HS-5 (cell line): Measurements from ENCODE around the gene CYBC1.
"Not testable (repeated sequence)": the region's sequence is repeated elsewhere in the genome, so short reads cannot be mapped to it uniquely, and the experiment has no call there.

Experiments used
- DNase-seq: peaks from one replicate; pipeline ENCODE4 v3.0.0-alpha.2; 2012; ENCODE audit warnings: low read depth

CYBC1 gene

DNA sequence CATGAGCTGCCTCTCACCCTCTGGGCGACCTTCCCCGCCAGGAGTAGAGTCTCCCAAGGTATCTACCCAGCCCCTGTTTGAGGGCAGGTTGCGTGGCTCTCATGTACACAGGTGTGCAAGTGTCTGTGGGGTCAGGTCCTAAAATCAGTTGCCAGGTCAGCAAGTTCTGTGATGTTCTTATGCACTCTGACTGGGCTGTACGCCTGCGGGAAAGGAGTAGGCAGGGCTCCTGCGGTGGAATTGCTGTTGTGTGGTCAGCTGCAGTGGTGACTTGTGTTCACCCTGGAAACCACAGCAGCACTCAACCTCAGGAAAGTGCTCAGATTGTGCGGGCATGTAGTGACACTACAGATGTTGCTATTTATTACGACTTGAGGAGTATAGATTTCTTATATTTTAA is 27.4 kb upstream of the CYBC1 start:
- DNase-seq: no peak

DNA sequence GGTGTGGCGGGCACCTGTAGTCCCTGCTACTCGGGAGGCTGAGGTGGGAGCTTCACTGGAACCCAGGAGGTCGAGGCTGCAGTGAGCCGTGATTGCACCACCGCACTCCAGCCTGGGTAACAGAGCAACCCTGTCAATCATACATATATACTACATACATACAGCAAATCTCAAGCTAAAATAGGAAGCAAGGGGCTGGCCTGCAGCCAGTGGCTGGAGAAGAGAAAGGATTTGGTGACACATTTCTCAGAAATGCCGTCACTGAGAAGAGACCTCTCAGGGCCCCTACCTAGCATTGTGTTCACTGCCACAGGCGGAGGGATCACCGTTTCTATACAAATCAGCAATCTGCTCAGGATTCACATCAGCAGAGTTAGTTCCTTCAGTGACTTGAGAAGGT is 24.9 kb upstream of the CYBC1 start:
- no peak for DNase-seq

GRCh38 chr17:82474223-82475010 is 23.9 kb upstream of the CYBC1 start:
- no peak for DNase-seq

DNA sequence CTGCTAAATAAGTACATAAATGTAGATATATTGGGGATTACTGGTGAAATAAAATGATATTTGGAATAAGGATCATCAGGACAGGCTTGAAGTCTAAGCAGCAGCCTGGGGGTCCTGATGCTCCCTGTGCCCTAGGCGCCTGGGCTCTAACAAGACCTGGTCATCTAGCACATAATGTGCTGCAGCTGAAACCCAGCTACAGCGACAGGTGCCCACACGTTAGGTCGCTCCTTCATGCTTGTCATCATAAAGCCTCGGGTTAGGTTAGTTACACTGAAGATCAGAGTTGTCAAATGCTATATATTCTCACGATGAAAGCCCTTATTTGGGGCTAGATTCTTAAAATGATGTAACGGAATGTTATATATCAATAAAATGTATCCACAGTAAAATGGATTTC is 19.5 kb upstream of the CYBC1 start:
- DNase-seq: no peak

DNA sequence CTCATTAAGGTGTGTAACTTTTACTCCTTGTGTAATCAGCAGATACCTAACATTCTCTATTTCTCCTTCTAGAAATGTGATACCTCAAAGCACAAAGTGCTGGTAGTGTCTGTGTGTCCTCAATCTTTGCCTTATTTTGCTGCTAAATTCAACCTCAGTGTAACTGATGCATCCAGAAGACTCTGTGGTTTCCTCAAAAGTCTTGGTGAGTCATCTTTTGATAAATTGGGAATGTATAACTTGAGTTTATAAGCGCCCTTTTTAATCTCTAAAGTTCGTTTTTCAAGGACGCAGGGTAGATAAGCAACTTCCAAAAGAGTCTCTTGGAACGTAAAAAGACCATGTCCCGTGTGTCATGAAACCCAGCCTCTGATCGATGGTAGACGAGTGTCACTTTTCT is 18.1 kb upstream of the CYBC1 start:
- DNase-seq: no peak

DNA sequence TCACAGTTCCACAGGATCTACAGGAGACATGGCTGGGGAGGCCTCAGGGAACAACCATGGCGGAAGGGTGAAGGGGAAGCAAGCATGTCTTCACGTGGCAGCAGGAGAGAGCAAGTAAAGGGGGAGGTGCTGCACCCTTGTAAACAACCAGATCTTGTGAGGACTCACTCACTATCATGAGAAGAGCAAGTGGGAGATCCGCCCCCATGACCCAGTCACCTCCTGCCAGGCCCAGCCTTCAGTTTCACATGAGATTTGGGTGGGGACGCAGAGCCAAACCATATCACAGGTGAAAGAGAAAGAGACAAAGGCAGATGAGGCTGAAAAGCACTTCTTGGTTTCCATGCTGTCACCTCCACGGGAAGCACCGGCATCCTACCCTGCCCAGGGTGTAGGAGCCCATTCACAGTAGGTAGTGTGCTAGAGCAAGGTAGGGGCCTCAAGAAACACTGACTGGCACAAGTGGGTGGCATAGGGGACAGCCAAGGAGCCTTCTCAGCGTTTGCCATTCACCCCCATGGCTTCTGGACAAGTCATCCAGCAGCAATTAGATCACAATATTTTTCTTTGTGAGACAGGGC is 14.6 kb upstream of the CYBC1 start:
- DNase-seq: no peak

- DNase-seq: no peak
These were observed 14.0 kb upstream of the CYBC1 start for GRCh38 chr17:82464567-82464929.

DNA sequence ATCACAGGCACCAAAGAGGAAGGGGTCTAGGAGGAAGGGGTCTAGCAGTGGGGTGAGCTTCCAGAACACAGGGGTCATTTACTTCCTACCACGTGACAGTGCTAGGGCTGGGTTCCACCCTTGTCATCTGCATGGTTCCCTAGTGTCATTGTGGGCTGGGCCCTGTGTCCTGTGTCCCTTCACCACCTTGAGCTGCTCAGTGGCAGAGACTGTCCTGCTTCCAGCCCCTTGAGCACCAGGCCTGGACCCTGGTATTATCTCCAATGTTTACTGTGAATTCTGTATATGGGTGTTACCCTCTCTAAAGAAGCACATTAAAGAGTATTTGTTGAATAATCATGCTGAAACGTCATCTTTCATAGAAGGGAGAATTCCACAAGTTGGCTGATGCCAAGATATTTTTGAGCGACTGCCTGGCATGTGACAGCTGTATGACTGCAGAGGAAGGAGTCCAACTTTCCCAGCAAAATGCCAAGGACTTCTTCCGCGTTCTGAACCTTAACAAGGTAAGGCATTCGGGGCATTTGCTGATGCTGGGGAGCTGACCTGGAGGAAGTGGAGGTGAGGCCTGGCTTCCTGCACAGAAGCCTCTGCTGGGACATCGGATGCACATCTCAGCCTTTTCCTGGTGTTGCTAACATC is 13.5 kb upstream of the CYBC1 start:
- DNase-seq: no peak

GRCh38 chr17:82463391-82463790 is 12.8 kb upstream of the CYBC1 start:
- DNase-seq: no peak

GRCh38 chr17:82461827-82462524 is 11.4 kb upstream of the CYBC1 start:
- DNase-seq: no peak

DNA sequence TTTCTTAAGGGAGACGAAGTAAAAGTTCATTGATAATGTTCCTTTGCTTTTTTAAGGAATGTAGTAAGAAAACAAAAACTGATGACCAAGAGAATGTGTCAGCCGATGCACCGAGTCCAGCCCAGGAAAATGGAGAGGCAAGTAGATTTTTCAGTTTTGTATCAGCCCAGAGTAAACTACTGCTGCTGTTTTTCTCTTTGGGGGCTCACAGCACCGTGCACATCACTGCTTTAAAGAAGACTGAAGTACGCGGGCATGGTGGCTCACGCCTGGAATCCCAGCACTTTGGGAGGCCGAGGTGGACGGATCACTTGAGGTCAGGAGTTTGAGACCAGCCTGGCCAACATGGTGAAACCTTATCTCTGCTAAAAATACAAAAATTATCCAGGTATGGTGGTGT is 9.4 kb upstream of the CYBC1 start:
- not testable (repeated sequence) for DNase-seq

DNA sequence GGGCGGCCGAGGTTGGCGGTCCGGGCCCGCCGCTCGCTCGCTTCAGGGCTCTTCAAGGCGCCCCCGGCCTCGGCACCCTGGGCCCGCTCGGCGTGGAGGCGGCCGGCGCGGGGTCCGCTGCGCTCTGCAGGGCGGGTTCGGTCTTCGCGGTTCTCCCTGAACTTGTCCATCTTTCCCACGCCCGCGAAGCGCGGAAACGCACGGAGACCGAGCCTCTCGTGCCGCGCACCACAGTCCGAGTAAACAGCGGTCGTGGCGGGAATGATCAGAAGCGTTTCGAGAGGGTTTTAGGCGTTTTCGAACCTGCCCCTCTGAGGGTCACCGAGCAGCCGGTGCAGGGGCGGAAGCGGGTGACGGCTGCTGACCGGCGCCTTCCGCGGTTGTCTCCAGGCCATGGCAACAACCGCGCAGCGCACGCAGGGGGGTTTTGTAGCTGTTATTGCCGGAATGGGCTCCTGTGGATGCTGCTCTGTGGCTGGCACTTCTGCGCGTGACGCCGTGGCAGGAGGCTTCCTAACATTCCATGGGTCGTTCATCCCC is 8.4 kb upstream of the CYBC1 start:
- DNase-seq: no peak

GRCh38 chr17:82458179-82458884 is 7.8 kb upstream of the CYBC1 start, which contains the start of gene NARF:
Gene NARF (plus strand): TSS chr17:82458741. CDS start chr17:82458804, 63 bp downstream.
- DNase-seq: peak; percentile 83

GRCh38 chr17:82457929-82458178 is 7.3 kb upstream of the CYBC1 start:
- DNase-seq: no peak

GRCh38 chr17:82457073-82457928 is 6.7 kb upstream of the CYBC1 start:
- no peak for DNase-seq

GRCh38 chr17:82453706-82454105 is 3.2 kb upstream of the CYBC1 start:
- DNase-seq: not testable (repeated sequence)

DNA sequence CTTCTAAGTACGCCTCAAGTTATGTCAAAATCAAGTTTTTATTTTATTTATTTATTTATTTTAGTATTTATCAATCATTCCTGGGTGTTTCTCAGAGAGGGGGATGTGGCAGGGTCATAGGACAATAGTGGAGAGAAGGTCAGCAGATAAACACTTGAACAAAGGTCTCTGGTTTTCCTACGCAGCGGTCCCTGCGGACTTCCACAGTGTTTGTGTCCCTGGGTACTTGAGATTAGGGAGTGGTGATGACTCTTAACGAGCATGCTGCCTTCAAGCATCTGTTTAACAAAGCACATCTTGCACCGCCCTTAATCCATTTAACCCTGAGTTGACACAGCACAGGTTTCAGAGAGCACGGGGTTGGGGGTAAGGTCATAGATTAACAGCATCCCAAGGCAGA is 2.6 kb upstream of the CYBC1 start:
- not testable (repeated sequence) for DNase-seq

- DNase-seq: no peak
These were observed 1.6 kb upstream of the CYBC1 start for GRCh38 chr17:82452162-82452561.

DNA sequence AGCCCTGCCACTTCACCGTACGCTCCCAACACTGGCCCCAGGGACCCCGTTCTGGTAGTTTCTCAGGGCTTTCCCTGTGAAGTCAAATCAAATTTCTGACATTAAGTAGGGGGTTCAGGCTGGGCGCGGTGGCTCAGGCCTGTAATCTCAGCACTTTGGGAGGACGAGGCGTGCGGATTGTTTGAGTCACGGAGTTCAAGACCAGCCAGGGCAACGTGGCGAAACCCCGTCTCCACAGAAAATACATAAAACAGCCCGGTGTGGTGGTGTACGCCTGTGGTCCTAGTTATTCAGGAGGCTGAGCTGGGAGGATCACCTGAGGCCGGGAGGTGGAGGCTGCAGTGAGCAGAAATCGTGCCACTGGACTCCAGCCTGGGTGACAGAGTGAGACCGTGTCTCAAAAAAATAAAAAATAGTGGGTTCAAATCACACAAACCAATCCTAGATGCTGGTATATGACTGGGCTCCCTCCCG is 632 bp downstream of the CYBC1 start:
- DNase-seq: no peak

DNA sequence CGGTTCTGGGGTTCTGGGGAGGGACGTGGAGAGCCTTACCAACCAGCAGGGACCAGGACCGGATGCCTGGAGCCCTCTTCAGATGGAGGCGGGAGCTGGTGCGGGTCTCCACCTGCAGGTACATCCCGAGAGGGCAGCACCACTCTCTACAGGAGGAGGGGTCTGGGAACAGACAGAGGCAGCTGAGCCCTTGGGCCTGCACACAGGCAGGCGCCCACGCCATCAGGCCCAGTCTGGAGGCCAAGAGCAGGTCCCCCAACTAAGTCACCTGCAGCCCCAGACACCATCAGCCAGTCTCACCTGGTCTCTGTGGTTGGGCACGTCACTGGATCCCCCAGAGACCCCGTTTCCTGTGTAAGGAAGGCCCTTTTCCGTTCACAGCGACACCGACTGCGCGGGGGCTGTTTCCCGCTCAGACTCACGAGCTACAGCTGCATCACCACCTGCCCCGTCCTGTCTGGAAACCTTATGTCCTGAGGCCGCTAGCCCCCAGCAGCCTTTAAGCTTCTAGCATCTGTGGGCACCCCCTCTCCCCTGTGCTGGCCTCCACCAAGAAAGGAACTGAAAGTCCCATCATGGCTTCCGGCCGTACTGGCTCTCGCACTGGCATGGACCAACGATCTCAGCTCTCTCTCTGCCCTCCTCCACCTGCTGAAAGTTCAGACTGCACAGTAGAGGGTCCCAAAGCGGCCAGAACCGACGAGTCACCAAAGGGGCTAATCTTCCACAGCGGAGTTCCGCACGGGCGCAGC is 1.2 kb downstream of the CYBC1 start:
- DNase-seq: no peak
